HEK293T (cell line): ENCODE measurements around the gene EDA.

Experiments used
- CTCF ChIA-PET: fragments of 350-600 bp; formaldehyde crosslinking; extraction: SDS; loops from one replicate; lab custom pipeline; 2021; ENCODE audit warnings: antibody characterized with exemption, inconsistent platforms; lab: Yijun Ruan, JAX
- POLR2A ChIA-PET: fragments of 350-600 bp; formaldehyde crosslinking; extraction: SDS; loops from one replicate; lab custom pipeline; 2020; ENCODE audit warnings: antibody characterized with exemption, inconsistent platforms; lab: Yijun Ruan, JAX
- DNase-seq: peaks from one replicate; pipeline ENCODE4 v3.0.0; 2012; ENCODE audit warnings: mixed read lengths; ENCODE audit errors: extremely low spot score
- ARNT ChIP-seq: fragments of 450-650 bp; IDR thresholded peaks from 2 replicates; pipeline ENCODE4 v1.6.1; 2017; ENCODE audit warnings: mild to moderate bottlenecking
- BHLHE40 ChIP-seq: fragments of 450-650 bp; IDR thresholded peaks from 2 replicates; pipeline ENCODE4 v1.6.1; 2016; ENCODE audit warnings: mild to moderate bottlenecking, moderate library complexity, borderline replicate concordance
- CTBP1 ChIP-seq: fragments of 450-650 bp; IDR thresholded peaks from 2 replicates; pipeline ENCODE4 v1.6.1; 2016; ENCODE audit warnings: borderline replicate concordance
- ELF4 ChIP-seq: fragments of 450-650 bp; IDR thresholded peaks from 2 replicates; pipeline ENCODE4 v1.6.1; 2017; ENCODE audit warnings: antibody characterized with exemption
- FOXA1 ChIP-seq: fragments of 450-650 bp; IDR thresholded peaks from 2 replicates; pipeline ENCODE4 v1.6.1; 2016; ENCODE audit warnings: mild to moderate bottlenecking
- FOXK2 ChIP-seq: fragments of 450-650 bp; IDR thresholded peaks from 2 replicates; pipeline ENCODE4 v1.6.1; 2016; ENCODE audit warnings: mild to moderate bottlenecking
- FOXM1 ChIP-seq: fragments of 450-650 bp; IDR thresholded peaks from 2 replicates; pipeline ENCODE4 v1.6.1; 2017; ENCODE audit warnings: mild to moderate bottlenecking, borderline replicate concordance
- HDGF ChIP-seq: fragments of 450-650 bp; IDR thresholded peaks from 2 replicates; pipeline ENCODE4 v1.6.1; 2017; ENCODE audit warnings: antibody characterized with exemption, borderline replicate concordance
- L3MBTL2 ChIP-seq: fragments of 450-650 bp; conservative IDR thresholded peaks from 2 replicates; pipeline ENCODE4 v1.6.1; 2016; ENCODE audit warnings: mild to moderate bottlenecking
- LEF1 ChIP-seq: fragments of 450-650 bp; IDR thresholded peaks from 2 replicates; pipeline ENCODE4 v1.6.1; 2017; ENCODE audit warnings: mild to moderate bottlenecking, borderline replicate concordance
- NFRKB ChIP-seq: fragments of 450-650 bp; IDR thresholded peaks from 2 replicates; pipeline ENCODE4 v1.6.1; 2016; ENCODE audit warnings: mild to moderate bottlenecking, moderate library complexity
- SP1 ChIP-seq: fragments of 450-650 bp; IDR thresholded peaks from 2 replicates; pipeline ENCODE4 v1.6.1; 2017
- SUZ12 ChIP-seq: fragments of 450-650 bp; IDR thresholded peaks from 2 replicates; pipeline ENCODE4 v1.6.1; 2016; ENCODE audit warnings: mild to moderate bottlenecking
- TARDBP ChIP-seq: fragments of 450-650 bp; IDR thresholded peaks from 2 replicates; pipeline ENCODE4 v1.6.1; 2016
- ZNF384 ChIP-seq: fragments of 450-650 bp; IDR thresholded peaks from 2 replicates; pipeline ENCODE4 v1.6.1; 2016
- TF ChIP-seq, protein P1 (sequence below): fragments of 450-650 bp; IDR thresholded peaks from 2 replicates; pipeline ENCODE4 v1.6.1; 2016

The EDA gene

DNA sequence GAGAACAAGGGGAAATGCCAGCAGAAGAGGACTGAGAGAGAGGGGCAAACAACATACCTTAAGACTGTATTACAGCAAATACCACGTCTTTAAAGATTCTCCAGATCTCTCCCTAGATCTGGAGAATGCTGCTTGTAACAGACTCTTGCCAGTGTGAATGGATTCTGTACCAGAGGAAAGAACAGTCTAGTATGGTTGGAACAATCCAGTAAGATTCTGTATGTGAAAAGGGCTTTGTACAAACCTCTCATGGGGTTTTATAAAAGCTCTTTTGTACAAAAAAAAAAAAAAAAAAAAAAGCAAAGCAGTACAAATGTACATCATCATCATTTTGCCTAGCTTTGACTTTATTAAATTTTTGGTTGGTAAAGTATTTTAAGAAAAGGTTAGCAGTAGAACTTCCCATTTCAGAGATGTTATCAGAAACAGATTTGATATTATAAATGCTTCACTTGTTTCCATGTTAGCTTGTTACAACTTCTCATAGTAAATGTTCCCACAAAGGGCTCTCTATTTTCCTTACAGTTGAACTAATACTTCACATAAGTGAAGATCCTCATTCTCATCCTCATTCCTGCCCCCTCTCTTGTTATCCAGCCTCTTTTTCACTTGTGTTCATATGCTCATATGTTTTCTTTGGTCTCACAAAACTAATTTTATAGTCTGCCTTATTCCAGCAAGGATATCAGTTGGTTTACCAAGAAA lies 144.2 kb downstream of the EDA start:
- TF ChIP-seq ARNT (no peak), CTBP1 (no peak), SP1 (no peak), FOXA1 (no peak), FOXM1 (no peak), L3MBTL2 (no peak)
- TF ChIP-seq, protein P1, sequence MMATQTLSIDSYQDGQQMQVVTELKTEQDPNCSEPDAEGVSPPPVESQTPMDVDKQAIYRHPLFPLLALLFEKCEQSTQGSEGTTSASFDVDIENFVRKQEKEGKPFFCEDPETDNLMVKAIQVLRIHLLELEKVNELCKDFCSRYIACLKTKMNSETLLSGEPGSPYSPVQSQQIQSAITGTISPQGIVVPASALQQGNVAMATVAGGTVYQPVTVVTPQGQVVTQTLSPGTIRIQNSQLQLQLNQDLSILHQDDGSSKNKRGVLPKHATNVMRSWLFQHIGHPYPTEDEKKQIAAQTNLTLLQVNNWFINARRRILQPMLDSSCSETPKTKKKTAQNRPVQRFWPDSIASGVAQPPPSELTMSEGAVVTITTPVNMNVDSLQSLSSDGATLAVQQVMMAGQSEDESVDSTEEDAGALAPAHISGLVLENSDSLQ: no peak
- no peak for DNase-seq
- ChIA-PET CTCF (no interaction called here), POLR2A (no interaction called here)

DNA sequence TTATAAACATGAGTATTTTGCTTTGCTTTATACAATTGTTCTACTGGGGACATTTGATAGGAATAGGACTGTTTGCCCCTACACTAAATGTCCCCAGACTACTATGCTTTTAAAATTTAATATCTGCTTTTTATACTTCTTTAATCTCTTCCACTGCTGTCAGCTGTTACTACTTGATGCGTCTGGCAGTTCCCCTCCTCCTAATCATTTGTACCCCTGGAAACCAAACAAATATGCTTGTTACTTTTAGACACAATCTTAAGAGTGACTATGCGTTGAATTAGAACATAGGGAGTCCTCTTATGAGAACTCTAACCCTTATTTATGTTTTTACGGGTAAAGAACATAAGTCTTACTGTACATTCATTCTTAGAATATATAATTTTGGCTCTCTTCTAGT lies 145.7 kb downstream of the EDA start:
- ChIA-PET POLR2A (no interaction called here), CTCF (no interaction called here)
- TF ChIP-seq SUZ12 (no peak), CTBP1 (no peak), ELF4 (no peak), BHLHE40 (no peak), TARDBP (no peak), ZNF384 (no peak), FOXA1 (no peak), FOXM1 (no peak)
- TF ChIP-seq, protein P1: no peak
- no peak for DNase-seq

DNA sequence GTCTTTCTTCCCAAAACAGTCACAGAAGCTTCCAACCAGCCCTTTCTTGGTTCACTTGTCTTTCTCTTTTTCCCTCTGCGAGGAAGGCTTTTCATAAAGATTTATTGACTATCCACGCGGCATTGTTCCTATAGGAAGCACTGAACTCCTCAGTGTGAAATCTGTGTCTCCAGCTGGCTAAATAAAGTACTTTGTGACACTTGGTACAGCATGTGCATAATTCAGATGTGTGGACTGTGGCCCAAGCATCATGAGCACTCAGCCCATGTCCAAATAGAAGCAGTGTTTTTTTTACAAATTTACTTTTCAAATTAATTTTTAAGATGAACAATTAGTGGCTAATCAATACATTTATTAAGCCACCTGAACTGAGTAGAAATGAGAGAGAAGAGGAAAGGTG lies 146.4 kb downstream of the EDA start:
- ChIA-PET CTCF (no interaction called here), POLR2A (no interaction called here)
- no peak for TF ChIP-seq HDGF
- TF ChIP-seq FOXM1: no peak
- TF ChIP-seq CTBP1: no peak
- TF ChIP-seq LEF1: no peak
- no peak for TF ChIP-seq FOXA1
- TF ChIP-seq TARDBP: no peak
- no peak for TF ChIP-seq FOXK2
- TF ChIP-seq SUZ12: no peak
- no peak for TF ChIP-seq ELF4
- no peak for TF ChIP-seq SP1
- no peak for TF ChIP-seq BHLHE40
- TF ChIP-seq ARNT: no peak
- TF ChIP-seq NFRKB: no peak
- TF ChIP-seq, protein P1: no peak
- TF ChIP-seq L3MBTL2: no peak
- no peak for TF ChIP-seq ZNF384
- DNase-seq: no peak

DNA sequence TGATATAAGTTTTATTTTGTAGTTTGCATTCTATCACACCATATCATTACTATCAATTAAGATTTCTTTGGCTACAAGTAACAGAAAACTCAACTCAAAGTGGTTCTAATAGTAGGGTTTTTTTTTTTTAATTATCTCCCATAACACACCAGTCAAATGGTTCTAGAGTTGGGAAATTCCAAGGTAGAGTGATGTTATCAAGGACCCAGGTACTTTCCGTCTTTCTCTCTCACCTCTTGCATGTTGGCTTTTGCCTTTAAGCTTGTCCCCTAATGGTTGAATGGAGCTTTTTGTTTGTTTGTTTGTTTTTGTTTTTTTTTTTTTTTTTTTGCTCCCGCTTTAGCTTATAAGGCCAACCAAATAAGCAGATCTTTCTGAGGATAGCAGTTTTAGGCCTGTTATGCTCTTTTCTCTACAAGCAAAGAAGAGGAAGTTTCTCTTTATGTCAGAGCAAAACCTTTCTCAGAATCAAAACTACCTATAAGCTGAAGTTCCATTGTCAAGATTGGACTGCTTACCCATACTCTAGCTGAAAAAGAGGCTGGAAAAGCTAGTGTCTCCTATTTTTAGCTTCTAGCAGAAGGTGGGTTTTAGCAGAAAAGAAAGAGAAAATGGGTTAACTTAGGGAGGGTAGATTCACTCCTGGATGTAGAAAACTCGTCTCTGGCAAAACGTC lies 177.5 kb downstream of the EDA start:
- CTCF ChIA-PET: interaction anchor here (0.7 kb wide), 1 partner anchor 1717 kb away, joined by 3 read pairs; no protein-coding TSS in a partner anchor

DNA sequence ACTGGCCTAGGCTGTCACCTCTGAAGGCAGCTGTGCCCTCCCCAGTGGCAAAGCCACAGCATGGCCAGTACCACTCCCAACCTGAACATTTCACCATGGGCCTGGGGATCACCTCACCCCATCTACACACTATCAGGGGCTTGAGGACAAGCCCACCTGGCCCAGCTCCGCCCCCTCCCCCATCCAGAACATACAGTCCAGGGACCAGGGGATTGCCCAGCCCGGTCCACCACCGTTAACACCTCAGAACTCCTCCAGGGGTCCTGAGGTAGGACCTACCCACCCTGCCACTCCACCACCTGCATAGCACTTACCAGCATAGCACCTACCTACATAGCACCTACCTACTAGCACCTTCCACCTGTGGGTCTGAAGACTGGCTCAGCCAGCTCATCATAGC lies 179.8 kb downstream of the EDA start:
- TF ChIP-seq HDGF (no peak), ZNF384 (no peak), SP1 (no peak), SUZ12 (no peak)
- POLR2A ChIA-PET: no interaction called here
- no peak for DNase-seq
- CTCF ChIA-PET: no interaction called here

More for the DNA sequence above, 177.5 kb downstream of the EDA start:
- POLR2A ChIA-PET: no interaction called here
- TF ChIP-seq SUZ12 (no peak), ELF4 (no peak), CTBP1 (no peak)
- DNase-seq: no peak

DNA sequence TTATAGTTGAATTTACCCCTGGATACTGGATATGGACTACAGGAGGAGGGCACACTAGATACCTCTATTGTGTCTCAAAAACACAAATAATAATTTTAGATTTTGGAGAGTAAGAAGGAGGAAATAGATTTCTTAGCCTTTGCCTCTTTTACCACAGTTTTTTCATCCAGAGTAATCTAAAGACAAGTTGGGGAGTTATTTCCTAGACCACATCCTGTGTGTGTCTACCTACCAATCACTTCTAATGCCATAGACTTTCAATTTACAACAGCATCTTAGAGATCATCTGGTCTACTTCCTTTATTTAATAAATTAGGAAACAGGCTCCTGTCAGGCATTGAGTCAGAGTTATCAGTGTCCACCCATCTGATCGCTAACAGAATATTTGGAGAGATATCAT lies 191.5 kb downstream of the EDA start:
- ChIA-PET CTCF (no interaction called here), POLR2A (no interaction called here)
- DNase-seq: no peak
- no peak for TF ChIP-seq SUZ12
- TF ChIP-seq ZNF384: no peak
- TF ChIP-seq FOXA1: no peak
- TF ChIP-seq FOXK2: no peak
- TF ChIP-seq, protein P1: no peak
- no peak for TF ChIP-seq L3MBTL2
- TF ChIP-seq TARDBP: no peak
- no peak for TF ChIP-seq ELF4
- no peak for TF ChIP-seq BHLHE40
- TF ChIP-seq HDGF: no peak
- no peak for TF ChIP-seq LEF1
- TF ChIP-seq FOXM1: no peak
- TF ChIP-seq SP1: no peak
